SJSA1 (cell line): ENCODE results near the gene TMEM79. TPM values are rescaled to one million over a fixed set of nuclear protein-coding genes. Genes with fewer than 3 reads are reported as not detected.

Experiments
- total RNA-seq: library from RNA; depleted of rRNA; stranded (reverse); fragments of >200 nt; shearing (Covaris generic); gene quantifications from 2 replicates; pipeline ENCODE4 v1.2.3, GENCODE V29; 2014; rRNA removed

Gene TMEM79
- total RNA-seq, 1 experiment from 2014 or later, result 1.9 TPM

Other genes with a start within 250 kb of the TMEM79 start
- gene UBQLN4, start 230.5 kb upstream of the TMEM79 start, total RNA-seq, result 11.4 and 18.2 TPM in 2 replicates
- 49.0 and 55.8 TPM in 2 replicates for gene LAMTOR2, start 229.5 kb upstream of the TMEM79 start, total RNA-seq
- not detected in 2 replicates for gene RAB25, start 223.2 kb upstream of the TMEM79 start, total RNA-seq
- gene MEX3A, start 201.9 kb upstream of the TMEM79 start, total RNA-seq, result 0.13 and 1.1 TPM in 2 replicates
- 944 and 992 TPM in 2 replicates for gene LMNA, start 169.6 kb upstream of the TMEM79 start, total RNA-seq
- gene SEMA4A, start 130.7 kb upstream of the TMEM79 start, total RNA-seq, result 0.16 and 1.8 TPM in 2 replicates
- gene SLC25A44, start 90.2 kb upstream of the TMEM79 start, total RNA-seq, result 16.4 and 17.9 TPM in 2 replicates
- 85.6 and 100 TPM in 2 replicates for gene PMF1, start 71.3 kb upstream of the TMEM79 start, total RNA-seq
- gene BGLAP, start 42.1 kb upstream of the TMEM79 start, total RNA-seq, result not detected in 2 replicates
- 0.16 and 0.32 TPM in 2 replicates for gene PAQR6, start 36.3 kb upstream of the TMEM79 start, total RNA-seq
- gene SMG5, start 1.5 kb upstream of the TMEM79 start, total RNA-seq, result 49.8 and 68.2 TPM in 2 replicates
- 30.0 and 32.0 TPM in 2 replicates for gene GLMP, start 11.4 kb downstream of the TMEM79 start, total RNA-seq
- gene VHLL, start 15.0 kb downstream of the TMEM79 start, total RNA-seq, result not detected in 2 replicates
- gene CCT3, start 54.0 kb downstream of the TMEM79 start, total RNA-seq, result 406 and 520 TPM in 2 replicates
- gene TSACC, start 54.2 kb downstream of the TMEM79 start, total RNA-seq, result not detected in 2 replicates
- not detected in 2 replicates for gene RHBG, start 84.9 kb downstream of the TMEM79 start, total RNA-seq
- 7.0 and 9.8 TPM in 2 replicates for gene MEF2D, start 216.4 kb downstream of the TMEM79 start, total RNA-seq